A549 treated with DMSO at 1 μM for 4 hours (cell line): ENCODE results near the gene TTC9C. TPM values are rescaled to one million over a fixed set of nuclear protein-coding genes. Genes with fewer than 3 reads are reported as not detected.

Source experiments
- total RNA-seq: library from RNA; stranded (reverse); fragments of 200-300 nt; extraction: Qiagen RNA extraction; gene quantifications from 5 replicates; pipeline ENCODE4 v1.2.3, GENCODE V29; 2022; ENCODE audit warnings: low read depth

The TTC9C gene
- total RNA-seq = 25.6 to 36.9 TPM (median 35.6 TPM) in 5 replicates

GRCh38 chr11:62728171-62728988 lies at the start of gene TTC9C:
TSS of gene TTC9C (plus strand) at chr11:62728486. CDS start at chr11:62728849, 363 bp downstream.

GRCh38 chr11:62678770-62679696 lies 49.3 kb upstream of the TTC9C start, which contains the start of gene UBXN1:
TSS of gene UBXN1 (minus strand) at chr11:62679073. CDS start at chr11:62678923, 150 bp downstream.

DNA sequence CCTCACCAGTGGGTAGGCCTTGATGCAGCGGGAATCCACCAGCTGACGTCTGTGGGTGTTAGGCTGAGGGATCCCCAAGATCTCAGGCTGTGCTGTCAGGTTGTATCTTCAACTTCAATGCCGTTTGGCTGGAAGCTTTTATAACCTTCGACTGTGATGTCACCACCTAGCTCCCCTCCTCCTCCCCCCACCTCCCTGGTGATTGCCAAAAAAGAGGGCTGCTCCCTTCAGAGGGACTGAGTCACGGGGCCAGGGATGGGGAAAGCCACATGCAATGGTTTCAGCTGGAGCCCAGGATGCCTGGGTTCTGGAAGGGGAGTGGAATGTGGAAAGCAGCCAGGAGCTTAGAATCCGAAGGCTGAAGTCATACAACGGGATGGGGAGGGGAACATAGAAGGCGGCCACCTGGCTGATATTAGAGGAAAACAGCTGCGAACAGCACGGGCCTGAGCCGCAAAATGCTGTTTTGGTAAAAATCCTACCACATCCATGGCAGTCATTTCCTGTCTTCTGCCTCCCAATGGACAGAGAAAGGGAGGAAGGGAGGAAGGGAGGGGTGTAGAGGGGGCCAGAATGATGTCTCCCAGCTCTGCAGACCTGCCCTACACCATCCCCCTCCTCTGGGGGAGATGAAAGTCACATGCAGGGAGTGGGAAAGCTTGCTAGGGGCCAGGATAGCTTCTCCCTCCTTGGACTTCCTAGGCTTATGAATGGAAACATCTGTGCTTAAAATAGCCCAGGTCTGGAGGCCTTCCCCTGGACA lies 38.7 kb upstream of the TTC9C start, which contains the start of gene LRRN4CL:
Gene LRRN4CL (minus strand): TSS at position 110 of the 763 bp plus-strand sequence. CDS start 1,022 bp downstream, outside the sequence.

GRCh38 chr11:62707277-62707861 lies 20.9 kb upstream of the TTC9C start, which contains the start of the genes BSCL2 and GNG3:
TSS of gene BSCL2 (minus strand) at chr11:62707424. CDS start at chr11:62707195, 229 bp downstream.
TSS of gene GNG3 (plus strand) at chr11:62707676. CDS start at chr11:62708296, 620 bp downstream.

GRCh38 chr11:62727165-62727871 lies 968 bp upstream of the TTC9C start, which contains the start of gene HNRNPUL2:
TSS of gene HNRNPUL2 (minus strand) at chr11:62727457. CDS start at chr11:62727156, 301 bp downstream.

GRCh38 chr11:62753736-62754603 lies 25.7 kb downstream of the TTC9C start, which contains the start of gene ZBTB3:
TSS of gene ZBTB3 (minus strand) at chr11:62754160. CDS start at chr11:62753664, 496 bp downstream.

DNA sequence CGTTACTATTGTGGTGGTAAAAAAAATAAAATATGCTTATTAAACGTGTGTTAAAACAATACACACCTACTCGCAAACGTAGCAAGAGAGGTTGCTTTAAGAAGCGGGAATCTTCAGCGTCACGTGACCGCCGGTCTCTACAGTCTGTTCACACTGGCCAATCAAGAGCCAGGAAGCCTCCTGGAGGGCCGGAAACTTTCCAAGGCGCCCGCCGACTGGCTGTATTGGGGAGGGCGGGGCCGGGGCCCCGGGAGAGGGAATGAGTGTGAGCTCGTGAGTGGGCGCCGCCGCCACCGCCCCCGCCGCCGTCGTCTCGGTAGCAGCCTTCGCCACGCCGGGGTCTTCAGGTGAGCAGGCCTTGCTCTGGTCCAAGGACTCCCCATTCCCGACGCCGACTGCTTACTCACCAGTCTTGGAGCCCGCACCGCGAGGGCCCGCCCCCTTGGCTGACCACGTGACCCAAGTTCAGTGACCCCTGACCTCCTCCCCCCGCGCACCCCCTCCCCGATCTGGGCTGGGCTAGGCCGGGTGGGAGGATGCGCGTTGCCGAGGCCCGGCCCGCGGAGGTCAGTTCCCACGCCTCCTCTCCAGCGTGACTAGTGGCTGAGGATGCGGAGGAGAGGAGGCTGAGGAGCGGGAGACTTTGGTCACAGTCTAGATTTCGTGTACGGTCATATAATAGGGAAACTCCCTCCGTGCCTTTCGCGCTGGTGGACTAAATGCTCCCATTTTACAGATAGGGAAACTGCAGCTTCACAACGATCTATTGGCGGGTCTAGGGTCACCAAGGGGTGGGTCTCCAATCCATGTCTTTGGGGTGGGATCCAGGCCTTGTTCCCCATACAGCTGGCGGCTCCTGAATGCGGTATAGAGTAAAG lies 43.1 kb downstream of the TTC9C start, which contains the start of gene TAF6L:
Gene TAF6L (plus strand): TSS at position 253 of the 878 bp plus-strand sequence. CDS start 4,388 bp downstream, outside the sequence.

DNA sequence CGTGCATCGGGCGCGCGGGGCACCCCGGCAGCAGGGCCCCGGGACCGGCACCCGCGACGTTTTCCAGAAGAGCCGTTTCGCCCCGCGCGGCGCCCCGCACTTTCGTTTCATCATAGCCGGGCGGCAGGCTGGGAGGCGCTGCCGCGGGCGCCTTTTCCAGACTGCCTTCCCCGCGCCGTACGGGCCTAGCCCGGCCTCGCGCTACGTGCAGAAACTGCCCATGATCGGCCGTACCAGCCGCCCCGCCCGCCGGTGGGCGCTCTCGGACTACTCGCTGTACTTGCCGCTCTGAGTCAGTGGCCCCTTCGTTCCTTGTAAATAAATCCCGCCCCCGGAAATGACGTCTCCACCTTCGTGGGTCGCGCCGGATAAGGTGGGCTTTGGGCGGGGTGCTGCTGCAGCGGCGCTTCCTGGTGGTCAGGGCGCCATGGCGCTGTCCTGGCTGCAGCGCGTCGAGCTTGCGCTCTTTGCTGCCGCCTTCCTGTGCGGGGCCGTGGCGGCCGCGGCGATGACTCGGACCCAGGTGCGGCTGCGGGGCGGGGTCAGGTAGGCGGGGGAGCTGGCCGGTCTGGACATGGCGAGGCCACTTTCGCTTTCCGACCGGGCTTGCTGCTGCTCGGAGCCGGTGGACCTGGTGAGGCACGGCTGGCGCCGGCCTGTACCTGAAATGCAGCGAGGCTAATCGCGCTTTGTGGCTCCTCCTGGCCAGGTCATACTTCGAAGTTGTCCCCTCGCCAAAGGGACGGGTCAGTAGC lies 58.9 kb downstream of the TTC9C start, which contains the start of gene TMEM179B:
Gene TMEM179B (plus strand): TSS at position 398 of the 755 bp plus-strand sequence. CDS start 30 bp downstream, at position 428.

Other genes with a start within 250 kb of the TTC9C start
- 167 to 211 TPM (median 191 TPM) in 5 replicates for gene AHNAK, start 181.7 kb upstream of the TTC9C start, total RNA-seq
- 1,927 to 2,090 TPM (median 2,005 TPM) in 5 replicates for gene EEF1G, start 154.6 kb upstream of the TTC9C start, total RNA-seq
- gene TUT1, start 137.0 kb upstream of the TTC9C start, total RNA-seq = 11.7 to 16.4 TPM (median 14.8 TPM) in 5 replicates
- gene MTA2, start 126.6 kb upstream of the TTC9C start, total RNA-seq = 87.0 to 95.9 TPM (median 89.9 TPM) in 5 replicates
- gene EML3, start 115.7 kb upstream of the TTC9C start, total RNA-seq = 17.4 to 24.3 TPM (median 23.3 TPM) in 5 replicates
- gene ROM1, start 115.2 kb upstream of the TTC9C start, total RNA-seq = 4.0 to 5.3 TPM (median 4.4 TPM) in 5 replicates
- 46.5 to 57.3 TPM (median 51.6 TPM) in 5 replicates for gene B3GAT3, start 106.5 kb upstream of the TTC9C start, total RNA-seq
- gene GANAB, start 81.9 kb upstream of the TTC9C start, total RNA-seq = 260 to 286 TPM (median 272 TPM) in 5 replicates
- 18.1 to 23.5 TPM (median 21.1 TPM) in 5 replicates for gene INTS5, start 75.2 kb upstream of the TTC9C start, total RNA-seq
- gene C11orf98, start 63.3 kb upstream of the TTC9C start, total RNA-seq = 134 to 147 TPM (median 144 TPM) in 5 replicates
- 12.2 to 16.7 TPM (median 15.5 TPM) in 5 replicates for gene CSKMT, start 63.2 kb upstream of the TTC9C start, total RNA-seq
- gene UQCC3, start 56.8 kb upstream of the TTC9C start, total RNA-seq = 25.7 to 36.5 TPM (median 31.8 TPM) in 5 replicates
- 4.4 to 6.6 TPM (median 5.4 TPM) in 5 replicates for gene LBHD1, start 56.2 kb upstream of the TTC9C start, total RNA-seq
- gene UBXN1, start 49.4 kb upstream of the TTC9C start, total RNA-seq = 103 to 124 TPM (median 116 TPM) in 5 replicates
- gene LRRN4CL, start 39.0 kb upstream of the TTC9C start, total RNA-seq = 0.03 to 0.15 TPM (median 0.12 TPM) in 3 of 5 replicates, not detected in the others
- 59.2 to 86.7 TPM (median 72.8 TPM) in 5 replicates for gene BSCL2, start 21.1 kb upstream of the TTC9C start, total RNA-seq
- gene GNG3, start 20.8 kb upstream of the TTC9C start, total RNA-seq = not detected in 5 replicates
- 38.4 to 45.9 TPM (median 43.9 TPM) in 5 replicates for gene HNRNPUL2, start 1.0 kb upstream of the TTC9C start, total RNA-seq
- 2.1 to 2.5 TPM (median 2.1 TPM) in 5 replicates for gene ZBTB3, start 25.7 kb downstream of the TTC9C start, total RNA-seq
- 167 to 186 TPM (median 179 TPM) in 5 replicates for gene POLR2G, start 33.1 kb downstream of the TTC9C start, total RNA-seq
- gene TAF6L, start 42.9 kb downstream of the TTC9C start, total RNA-seq = 14.1 to 17.7 TPM (median 15.2 TPM) in 5 replicates
- gene TMEM179B, start 58.9 kb downstream of the TTC9C start, total RNA-seq = 66.9 to 93.0 TPM (median 81.2 TPM) in 5 replicates
- gene TMEM223, start 63.5 kb downstream of the TTC9C start, total RNA-seq = 19.0 to 29.4 TPM (median 27.1 TPM) in 5 replicates
- gene NXF1, start 77.0 kb downstream of the TTC9C start, total RNA-seq = 44.6 to 59.3 TPM (median 53.9 TPM) in 5 replicates
- 20.5 to 28.2 TPM (median 26.0 TPM) in 5 replicates for gene STX5, start 103.6 kb downstream of the TTC9C start, total RNA-seq
- not detected in 5 replicates for gene TEX54, start 104.4 kb downstream of the TTC9C start, total RNA-seq
- 80.1 to 88.6 TPM (median 84.8 TPM) in 5 replicates for gene WDR74, start 111.1 kb downstream of the TTC9C start, total RNA-seq
- 929 to 1,086 TPM (median 982 TPM) in 5 replicates for gene SLC3A2, start 152.4 kb downstream of the TTC9C start, total RNA-seq
- gene CHRM1, start 192.9 kb downstream of the TTC9C start, total RNA-seq = 0.03 to 0.11 TPM (median 0.04 TPM) in 3 of 5 replicates, not detected in the others